GM19452 (cell line): ENCODE results near the gene ERMP1.
"Not testable (repeated sequence)": the region's sequence is repeated elsewhere in the genome, so short reads cannot be mapped to it uniquely, and the experiment has no call there.

Experiments used
- ATAC-seq: cut with Tn5 transposase; IDR thresholded peaks from one replicate; pipeline ENCODE4 v1.9.1; 2021; ENCODE audit not compliant: unreplicated experiment

ERMP1 gene

DNA sequence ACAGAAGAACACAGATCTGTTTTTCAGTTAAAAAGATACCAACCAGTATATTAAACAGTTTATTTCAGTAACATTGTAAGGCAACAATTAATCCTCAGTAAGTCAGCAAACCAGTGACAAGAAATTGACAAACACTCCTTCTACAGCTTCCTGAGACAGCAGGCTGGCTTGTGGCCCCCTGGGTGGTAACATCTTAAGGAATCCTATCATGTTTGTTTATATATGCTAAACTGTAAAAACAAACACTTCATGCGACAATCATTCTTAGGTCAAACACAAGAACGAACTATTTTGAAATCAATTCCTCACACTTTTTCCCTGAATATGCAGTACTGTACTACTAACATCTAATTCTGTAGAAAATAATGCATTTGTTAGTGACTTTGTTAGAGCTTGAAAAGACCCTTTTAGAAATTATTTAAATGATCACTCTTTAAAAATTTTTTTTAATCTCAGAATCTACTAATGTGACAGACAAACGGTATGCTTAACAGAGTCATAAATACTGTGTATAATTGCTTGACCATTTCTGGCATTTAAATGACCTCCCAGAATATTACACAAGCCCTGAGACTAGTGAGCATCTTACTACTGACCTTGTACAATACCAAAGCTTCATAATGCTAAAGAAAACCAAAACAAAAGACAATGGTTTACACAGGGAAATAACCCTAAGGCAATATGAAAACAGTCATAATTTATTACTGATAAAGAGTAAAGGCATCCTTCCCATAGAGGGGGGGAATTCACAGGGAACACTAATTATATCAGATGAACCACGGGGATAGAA lies 48.2 kb downstream of the ERMP1 start:
- no peak for ATAC-seq

DNA sequence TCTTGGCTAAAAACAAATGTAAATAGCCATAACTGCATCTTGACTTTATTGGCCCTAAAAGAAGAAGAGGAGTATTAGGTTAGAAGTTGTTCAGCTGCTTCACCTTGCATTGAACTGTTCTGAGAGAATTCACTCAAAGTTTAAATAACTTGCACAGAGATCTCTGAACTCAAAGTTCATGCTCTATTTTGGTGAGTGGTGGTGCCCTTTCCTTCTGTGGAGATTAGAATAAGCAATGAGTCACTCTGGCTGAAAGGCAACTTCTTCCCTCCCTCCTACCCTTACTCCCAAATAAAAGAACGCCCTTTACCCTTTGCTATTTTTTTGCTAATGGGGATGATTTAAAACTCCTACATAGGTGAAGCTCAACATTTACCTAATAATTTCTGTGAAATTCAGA lies 48.9 kb downstream of the ERMP1 start:
- ATAC-seq = no peak

DNA sequence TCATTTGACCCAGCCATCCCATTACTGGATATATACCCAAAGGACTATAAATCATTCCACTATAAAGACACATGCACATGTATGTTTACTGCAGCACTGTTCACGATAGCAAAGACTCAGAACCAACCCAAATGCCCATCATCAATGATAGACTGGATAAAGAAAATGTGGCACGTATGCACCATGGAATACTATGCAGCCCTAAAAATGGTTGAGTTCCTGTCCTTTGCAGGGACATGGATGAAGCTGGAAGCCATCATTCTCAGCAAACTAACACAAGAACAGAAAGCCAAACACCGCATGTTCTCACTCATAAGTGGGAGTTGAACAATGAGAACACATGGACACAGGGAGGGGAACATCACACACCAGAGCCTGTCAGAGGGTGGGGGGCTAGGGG lies 49.5 kb downstream of the ERMP1 start:
- ATAC-seq = not testable (repeated sequence)

DNA sequence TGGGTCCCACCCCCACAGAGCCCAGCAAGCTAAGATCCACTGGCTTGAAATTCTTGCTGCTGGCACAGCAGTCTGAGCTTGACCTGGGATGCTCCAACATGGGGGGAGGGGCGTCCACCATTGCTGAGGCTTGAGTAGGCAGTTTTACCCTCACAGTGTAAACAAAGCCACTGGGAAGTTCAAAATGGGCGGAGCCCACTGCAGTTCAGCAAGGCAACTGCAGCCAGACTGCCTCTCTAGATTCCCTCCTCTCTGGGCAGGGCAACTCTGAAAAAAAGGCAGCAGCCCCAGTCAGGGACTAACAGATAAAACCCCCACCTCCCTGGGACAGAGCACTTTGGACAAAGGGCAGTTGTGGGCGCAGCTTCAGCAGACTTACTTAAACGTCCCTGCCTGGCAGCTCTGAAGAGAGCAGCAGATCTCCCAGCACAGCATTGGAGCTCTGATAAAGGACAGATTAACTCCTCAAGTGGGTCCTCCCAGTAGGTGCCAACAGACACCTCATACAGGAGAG lies 53.2 kb downstream of the ERMP1 start:
- not testable (repeated sequence) for ATAC-seq

DNA sequence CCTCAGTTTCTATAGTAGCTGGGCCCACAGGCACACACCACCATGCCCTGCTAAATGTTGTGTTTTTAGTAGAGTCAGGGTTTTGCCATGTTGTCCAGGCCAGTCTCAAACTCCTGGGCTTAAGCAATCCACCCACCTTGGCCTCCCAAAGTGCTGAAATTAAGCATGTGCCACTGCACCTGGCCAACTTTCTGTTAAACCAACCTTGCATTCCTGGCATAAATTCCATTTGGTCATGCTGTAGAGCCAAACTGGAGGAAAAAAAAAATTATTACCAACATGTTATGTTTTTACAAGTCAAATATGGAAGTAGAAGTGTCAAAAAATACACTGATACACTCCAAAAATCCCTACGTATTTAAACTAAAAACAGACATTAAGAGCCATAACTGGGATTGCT lies 54.1 kb downstream of the ERMP1 start:
- no peak for ATAC-seq

DNA sequence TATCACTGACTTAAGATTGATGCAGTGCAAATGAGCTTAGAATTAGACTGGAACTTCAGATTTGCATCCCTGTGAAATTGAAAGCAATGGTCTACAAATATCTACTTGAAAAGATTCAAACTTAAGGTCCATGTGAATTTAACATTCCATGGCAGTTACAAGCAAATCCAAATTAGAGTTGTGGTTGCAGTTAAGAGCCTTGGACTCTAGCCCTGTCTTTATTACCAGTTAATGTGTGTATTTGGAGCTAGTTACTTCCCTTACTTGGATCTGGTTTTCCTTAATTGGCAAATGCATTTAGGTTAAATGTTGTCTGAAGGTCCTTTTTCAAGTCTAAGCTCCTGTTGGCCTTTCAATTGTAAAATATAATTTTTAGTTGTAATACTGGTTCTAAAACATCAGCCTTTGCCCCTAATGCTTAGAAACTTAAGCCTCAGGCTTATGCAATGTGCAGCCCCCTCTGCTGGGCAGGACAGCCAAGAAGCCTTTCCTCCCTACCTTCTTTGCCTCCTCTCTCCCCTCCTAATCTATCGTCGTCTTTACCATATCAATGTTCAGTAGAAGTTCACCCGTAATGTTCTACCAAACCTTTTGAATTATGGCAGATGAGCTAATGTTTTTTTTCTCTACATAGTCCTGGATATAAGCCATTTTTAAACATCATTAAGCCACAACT lies 59.5 kb downstream of the ERMP1 start:
- no peak for ATAC-seq

DNA sequence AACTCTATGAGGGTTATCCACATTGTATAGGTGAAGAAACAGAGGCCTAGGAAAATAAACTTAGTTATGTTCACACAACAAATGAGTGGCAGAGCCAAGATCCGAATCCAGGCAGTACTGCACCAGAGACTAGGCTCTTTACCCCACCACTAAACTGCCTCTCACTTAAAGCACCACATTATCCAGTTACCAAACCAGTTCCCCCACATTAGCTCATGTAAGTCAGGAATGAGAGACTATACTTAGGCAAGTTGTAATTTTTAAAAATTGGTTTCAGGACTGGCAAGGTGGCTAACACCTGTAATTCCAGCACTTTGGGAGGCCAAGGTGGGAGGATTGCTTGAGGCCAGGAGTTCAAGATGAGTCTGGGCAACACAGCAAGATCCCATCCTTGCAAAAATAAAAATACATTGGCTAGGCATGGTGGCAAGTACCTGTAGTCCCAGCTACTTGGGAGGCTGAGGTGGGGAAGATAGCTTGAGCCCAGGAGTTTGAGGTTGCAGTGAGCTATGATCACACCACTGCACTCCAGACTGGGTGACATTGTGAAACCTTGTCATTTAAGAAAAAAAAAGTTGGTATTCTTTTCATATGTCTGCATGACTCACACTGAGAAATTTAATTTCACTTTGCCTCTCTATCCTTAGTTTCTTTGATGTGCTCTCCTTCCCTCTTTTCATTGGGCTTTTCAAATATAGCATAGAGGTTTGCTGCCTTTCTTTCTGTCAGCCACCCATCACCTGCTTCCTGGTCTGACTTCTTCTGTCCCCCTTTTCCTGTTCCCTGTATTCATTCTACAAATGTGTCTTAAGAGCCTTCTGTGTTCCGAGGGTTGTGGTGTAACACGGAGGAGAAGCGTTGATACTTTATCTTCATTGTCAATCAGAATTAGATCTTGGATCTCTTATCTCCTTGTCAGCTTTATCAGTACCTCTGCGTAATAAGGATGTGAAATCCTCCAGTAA lies 64.7 kb downstream of the ERMP1 start:
- no peak for ATAC-seq

DNA sequence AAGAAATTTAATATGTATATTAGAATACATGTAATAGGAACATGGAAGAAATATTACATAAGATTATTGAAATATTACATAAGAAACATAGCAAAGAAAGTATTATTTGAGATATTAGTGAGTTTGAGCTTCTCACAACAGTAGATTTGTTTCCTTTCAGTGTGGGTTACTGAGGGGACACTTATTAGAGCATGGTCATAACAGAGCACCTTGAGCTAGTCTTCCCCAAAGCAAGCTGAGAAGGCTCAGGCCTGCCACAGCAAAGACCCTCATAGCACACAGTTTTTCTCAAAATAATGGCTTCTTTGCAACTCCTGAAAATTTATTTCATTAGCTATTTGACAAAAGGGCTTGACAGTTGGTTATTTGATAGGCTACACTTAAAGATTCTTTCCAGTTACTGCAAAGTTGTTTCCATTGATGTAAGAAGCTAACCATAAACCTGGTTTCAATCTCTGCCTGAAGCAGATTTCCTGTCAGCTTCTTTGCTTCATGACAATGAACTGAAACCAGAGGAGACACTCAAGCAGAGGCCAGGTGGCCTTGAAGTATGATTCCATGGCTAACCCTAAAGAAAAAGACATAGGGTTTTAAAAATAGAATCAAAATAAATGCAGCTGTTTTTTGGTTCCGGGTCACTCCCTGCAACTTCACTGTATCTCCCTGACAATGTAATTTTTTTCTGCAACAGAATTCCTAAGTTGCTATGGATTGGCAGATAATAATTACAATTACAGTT lies 68.6 kb downstream of the ERMP1 start:
- peak; percentile 86 for ATAC-seq

DNA sequence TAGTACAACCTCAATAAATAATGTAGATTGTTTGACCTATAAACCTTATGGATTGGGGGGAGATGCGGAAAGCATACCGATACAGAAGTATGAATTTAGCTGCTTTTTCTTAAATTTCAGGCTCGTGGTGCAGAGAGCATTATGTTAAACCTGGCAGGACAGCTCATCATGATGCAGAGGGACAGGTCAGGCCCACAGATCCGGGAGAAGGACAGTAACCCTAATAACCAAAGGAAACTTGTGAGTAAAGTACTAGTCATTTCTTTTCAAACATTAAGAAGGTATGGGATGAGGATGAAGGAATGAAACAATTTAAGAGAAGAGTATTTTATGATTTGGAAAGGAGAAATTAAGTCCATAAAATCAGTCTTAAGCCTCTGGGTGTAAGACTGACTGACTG lies 70.5 kb downstream of the ERMP1 start:
- no peak for ATAC-seq

DNA sequence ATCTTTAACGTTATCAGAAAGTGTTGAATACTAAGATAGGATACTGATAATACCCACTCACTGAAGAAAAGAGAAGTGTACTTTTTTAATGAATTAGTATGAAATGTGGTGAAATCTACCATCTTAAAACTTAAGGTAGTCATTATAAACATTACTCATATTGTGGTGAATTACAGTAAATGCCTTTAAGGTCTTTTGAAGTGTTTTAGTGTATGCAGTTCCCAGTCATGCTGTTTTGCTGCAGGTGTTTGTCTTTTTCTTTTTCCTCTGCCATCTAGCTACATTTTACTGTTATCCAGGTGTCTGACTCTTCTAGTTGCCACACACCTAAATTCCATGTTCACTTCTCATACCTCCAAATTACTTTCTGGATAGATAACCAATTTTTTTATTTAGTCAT lies 72.6 kb downstream of the ERMP1 start:
- ATAC-seq = no peak

DNA sequence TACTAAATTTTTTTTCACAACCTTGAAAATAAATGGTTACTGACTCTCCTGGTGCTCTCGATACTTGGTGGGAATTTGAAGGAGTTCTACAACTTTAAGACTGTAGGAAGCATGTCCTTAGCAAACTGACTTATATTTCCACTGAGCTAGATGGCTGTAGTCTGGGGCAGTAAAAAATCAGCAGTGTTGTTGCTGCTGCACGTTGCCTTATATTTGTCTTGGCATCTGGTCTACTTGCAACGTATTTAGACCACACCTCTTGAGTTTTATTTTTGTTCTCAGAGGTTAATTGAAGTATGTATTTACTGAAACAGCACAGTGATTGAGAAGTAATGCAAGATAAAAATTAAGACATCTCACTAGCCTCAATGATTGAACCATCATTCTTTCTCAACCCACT lies 76.3 kb downstream of the ERMP1 start:
- no peak for ATAC-seq

DNA sequence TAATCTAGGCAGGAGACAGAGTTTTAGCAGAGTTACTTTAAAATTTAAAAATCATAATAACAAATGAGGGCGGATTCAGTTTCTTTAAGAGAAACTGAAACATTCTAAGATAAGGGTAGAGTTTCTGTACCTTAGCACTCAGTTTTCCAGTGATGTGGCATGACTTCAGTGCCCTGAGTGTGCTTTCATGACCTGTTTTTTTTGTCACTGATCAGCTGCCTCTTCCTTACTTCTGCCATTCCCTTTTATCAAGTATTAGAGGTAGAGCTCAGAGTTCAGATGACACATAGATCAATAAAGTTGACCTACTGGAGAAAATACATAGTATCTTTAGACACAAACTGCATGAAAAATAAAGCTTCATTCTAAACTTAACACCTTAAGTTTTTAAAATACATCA lies 82.3 kb downstream of the ERMP1 start:
- ATAC-seq = no peak

DNA sequence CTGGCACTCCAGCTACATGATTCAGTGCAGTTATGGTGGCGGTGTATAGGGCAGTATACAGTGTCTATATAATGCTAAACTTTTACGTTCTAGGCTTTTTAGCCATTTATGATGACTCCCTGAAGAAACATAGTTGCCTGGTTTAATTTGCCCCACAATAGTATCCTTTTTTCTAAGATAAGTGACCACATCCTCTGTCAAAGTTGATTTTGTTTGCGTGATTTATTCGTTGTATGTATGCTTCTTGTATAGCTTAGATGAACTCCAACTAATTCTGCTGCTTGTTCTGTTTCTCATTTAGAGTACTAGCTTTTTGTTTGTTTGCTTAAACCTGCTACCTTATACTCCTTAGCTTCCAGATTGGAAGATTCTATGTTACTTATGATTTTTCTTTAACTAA lies 83.6 kb downstream of the ERMP1 start:
- no peak for ATAC-seq

DNA sequence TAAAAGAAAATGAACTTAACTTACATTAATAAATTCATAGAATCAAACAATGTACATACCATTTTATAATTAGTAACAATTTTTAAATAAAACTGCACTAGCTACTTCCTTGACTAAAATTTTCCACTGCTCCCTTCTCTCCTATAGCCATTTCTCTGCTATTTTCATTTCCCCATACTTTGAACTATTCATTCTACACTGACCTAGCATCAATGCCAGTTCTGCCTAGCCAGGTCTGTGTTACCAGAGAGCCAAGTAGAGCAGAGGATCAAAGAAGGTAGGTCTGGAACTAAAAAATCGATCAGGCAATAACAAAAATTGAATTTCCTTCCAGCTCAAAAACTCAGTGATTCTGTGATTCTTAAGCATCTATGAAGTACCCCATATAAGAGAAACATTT lies 84.5 kb downstream of the ERMP1 start:
- ATAC-seq = no peak

DNA sequence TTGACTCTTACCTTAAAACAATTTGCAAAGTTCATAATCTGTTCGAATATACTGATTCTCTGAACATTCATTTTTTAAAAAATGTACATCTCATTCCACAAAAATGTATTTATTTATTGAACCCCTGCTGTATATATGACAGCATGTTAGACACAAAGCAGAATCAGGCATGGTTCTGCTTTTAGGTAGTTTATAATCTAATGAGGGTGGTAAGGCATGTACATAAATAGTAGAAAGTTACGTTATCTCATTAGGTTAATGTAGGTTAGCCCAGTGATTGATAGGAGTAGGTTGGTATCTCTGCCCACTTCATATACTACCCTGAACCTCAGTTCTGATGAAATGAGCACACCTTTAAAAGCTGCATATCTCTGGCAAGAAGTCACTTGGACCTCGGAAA lies 89.8 kb downstream of the ERMP1 start:
- ATAC-seq = no peak

DNA sequence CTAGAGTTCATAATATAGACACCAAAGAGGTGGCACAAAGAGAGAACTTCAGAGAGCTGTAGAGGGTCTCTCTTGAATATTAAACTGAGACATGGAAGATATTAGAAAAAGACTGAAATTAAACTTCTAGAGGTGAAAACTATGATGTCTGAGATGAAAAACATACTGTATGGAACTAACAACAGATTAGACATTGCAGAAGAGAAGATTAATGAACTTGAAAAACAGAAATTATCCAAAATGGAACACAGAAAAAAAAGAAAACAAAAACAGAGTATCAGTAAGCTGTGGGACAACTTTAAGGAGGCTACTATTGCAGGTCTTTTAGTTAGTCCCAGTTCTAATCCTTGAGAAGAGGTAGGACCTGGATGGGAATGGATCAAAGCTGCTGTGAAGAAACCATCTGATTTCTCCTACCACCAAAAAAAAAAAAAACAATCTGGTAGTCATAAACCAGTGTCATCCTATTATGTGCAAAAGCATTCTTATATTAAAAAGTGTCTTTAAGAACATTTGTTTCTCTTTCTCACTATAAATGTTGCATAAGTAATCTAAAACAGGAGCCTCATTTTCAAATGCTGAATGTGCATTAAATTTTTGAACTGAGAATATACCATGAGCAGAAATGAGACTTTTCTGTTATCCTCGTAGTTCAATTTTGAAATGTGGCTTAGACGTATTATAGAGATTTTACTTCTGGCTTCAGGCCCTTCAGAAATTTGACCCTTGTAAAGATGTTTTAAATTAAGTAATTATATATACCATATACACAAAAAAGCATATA lies 96.2 kb downstream of the ERMP1 start:
- ATAC-seq = no peak

DNA sequence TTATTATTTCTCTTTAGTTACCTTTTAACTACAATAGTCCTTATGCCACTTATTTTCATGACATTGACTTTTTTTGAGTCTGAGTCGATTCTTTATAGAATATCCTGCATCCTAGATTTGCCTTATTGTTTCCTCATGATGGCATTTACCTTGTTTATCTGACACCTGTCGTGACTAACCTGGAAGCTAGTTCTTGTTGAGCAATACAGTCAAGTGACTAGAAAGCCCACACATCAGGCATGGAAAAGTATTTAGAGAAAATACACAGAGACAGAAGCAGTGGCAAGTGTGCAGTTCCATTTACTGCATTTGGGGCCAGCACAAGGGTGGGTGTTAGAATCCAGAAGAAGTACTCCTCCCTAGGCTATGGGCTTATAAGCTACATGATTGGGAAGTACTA lies 97.8 kb downstream of the ERMP1 start:
- ATAC-seq = no peak
